HG02943 (cell line): ENCODE results near the gene UBE2G1.
"Not testable (repeated sequence)": the region's sequence is repeated elsewhere in the genome, so short reads cannot be mapped to it uniquely, and the experiment has no call there.

Experiments used
- ATAC-seq: cut with Tn5 transposase; IDR thresholded peaks from one replicate; pipeline ENCODE4 v1.9.1; 2021; ENCODE audit warnings: mild to moderate bottlenecking, low read depth, moderate library complexity; ENCODE audit not compliant: unreplicated experiment

UBE2G1 gene, protein sequence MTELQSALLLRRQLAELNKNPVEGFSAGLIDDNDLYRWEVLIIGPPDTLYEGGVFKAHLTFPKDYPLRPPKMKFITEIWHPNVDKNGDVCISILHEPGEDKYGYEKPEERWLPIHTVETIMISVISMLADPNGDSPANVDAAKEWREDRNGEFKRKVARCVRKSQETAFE

DNA sequence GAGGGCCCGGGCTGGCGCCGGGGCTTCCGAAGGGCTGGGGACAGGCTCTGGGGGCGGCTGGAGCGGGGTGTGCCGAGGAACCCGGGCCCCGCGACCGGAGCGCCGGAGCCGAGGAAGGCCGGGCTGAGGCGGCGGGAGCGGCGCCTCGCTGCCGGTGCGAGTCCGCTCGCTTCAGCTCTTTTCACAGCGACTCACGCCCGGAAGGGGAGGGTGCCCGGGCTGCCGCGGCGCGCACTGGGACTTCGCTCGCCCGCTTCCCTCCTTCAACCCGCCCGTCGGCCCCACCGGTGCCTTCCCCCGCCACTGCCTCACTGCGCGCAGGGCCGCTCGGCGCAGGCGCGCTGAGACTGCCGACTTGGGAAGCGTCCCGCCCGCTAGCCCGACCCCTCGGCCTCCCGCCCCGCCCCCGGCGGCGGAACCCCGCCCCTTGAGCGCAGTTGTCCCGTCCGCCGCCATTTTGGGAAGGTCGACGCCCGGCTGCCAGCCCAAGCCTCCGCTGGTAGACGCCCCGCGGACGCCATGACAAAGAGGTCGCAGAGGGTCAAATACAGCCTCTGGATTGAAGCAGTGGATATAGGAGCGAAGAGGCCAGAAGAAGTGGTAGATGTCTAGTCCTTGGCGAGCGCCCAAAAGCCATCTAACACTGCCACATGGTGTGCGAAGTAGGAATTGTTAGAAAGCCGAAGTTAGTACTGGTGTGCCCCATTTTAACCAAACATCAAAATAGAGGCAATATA lies at the start of gene UBE2G1:
UBE2G1 (minus strand) TSS at position 349 of the 737 bp plus-strand sequence. CDS start 359 bp downstream, outside the sequence.
- ATAC-seq: peak; percentile 65

DNA sequence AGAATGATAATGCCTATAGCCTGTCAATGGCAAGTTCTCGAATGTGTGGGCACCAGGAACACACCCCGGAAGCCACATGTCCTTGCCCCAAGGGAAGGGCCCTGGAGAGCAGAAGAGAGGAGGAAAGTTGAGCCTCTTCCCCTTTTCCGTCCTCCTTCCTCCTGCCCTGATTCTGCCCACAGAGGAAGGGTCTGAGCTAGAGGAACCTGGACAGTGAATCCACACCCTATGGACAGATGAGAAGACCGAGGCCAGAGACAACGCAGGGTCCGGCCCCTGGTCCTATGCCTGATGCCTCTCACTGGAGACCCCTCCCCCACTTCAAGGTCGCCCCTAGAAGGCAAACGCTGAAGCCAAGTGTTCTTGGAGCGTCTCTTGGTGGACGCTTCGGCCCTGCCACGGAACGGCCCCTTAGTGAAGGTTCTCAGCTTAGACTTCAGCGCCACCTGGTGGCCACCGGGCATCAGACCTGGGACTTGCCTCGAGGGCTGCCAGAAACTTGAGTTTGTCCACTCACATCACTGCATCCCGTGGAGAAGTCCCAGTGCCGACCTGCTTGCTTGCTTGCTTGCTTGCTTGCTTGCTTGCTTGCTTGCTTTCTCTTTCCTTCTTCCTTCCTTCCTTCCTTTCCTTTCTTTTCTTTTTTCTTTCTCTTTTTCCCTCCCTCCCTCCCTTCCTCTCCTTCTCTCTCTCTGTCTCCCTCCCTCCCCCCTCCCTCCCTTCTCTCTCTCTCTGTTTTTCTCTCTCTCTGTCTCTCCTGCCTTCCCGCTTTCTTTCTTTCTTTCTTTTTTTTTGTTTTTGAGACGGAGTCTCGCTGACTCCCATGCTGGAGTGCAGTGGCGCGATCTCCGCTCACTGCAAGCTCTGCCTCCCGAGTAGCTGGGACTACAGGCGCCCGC lies 46.7 kb upstream of the UBE2G1 start:
- no peak for ATAC-seq

DNA sequence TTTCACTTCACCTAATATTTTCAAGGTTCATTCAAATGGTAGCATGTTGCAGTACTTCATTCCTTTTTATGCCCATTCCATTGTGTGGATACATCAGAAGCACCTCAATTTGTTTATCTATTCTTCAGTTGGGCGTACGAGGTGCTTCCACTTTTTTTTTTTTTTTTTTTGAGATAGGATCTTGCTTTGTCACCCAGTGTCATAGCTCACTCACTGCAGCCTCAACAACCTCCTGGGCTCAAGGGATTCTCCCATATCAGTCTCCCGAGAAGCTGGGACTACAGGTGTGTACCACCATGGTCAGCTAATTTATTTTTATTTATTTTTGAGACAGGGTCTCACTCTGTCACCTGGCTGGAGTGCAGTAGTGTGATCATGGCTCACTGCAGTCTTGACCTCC lies 44.7 kb upstream of the UBE2G1 start:
- ATAC-seq: no peak

DNA sequence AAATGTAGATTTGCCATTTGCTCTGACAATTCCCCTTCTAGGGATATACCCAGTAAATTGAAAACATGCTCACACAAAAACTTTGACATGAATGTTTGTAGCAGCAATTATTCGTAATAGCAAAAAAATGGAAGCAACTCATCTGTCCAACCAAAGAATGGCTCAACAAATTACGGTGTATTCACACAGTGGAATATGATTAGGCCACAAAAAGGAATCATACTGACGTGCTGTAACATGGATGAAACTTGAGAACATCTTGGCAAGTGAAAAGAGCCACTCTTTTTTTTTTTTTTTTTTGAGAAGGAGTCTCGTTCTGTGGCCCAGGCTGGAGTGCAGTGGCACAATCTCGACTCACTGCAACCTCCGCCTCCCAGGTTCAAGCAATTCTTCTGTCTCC lies 43.2 kb upstream of the UBE2G1 start:
- ATAC-seq: no peak

DNA sequence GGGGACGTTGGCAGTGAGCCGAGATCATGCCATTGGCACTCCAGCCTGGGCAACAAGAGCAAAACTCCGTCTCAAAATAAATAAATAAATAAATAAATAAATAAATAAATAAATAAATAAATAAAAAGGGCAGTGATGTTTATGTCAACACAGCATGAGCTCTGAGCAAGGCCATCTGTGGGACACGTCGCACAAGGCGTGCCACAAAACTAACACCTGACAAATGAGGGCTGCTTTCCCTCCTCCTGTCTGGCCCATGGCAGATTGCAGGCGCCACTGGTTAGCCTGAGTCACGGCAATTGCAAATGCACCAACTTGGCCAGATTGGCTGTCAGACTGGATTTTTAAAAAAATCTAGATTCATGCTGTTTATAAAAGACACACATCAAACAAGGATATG lies 41.4 kb upstream of the UBE2G1 start:
- ATAC-seq: no peak

GRCh38 chr17:4407216-4407615 lies 40.7 kb upstream of the UBE2G1 start:
- ATAC-seq: no peak

GRCh38 chr17:4406386-4406785 lies 39.9 kb upstream of the UBE2G1 start:
- ATAC-seq: no peak

DNA sequence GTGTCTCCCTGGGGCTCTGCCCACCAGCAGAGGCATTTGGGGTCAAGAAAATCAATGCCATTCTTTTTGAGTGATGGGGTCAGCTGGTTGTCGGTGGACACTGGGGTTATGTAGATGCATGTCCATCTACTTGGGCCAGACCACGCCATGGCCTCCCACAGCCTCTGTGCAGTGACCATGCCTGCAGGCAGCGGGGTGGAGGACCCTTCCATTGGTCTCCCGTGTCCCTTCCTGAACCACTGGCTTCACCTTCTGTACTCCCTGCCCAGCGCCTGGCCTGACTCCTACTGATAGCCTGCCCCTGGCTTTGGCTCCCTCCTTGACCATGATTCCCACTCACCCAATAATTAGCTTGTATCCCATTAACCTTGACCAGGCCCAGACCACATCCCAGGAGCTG lies 39.2 kb upstream of the UBE2G1 start:
- no peak for ATAC-seq

DNA sequence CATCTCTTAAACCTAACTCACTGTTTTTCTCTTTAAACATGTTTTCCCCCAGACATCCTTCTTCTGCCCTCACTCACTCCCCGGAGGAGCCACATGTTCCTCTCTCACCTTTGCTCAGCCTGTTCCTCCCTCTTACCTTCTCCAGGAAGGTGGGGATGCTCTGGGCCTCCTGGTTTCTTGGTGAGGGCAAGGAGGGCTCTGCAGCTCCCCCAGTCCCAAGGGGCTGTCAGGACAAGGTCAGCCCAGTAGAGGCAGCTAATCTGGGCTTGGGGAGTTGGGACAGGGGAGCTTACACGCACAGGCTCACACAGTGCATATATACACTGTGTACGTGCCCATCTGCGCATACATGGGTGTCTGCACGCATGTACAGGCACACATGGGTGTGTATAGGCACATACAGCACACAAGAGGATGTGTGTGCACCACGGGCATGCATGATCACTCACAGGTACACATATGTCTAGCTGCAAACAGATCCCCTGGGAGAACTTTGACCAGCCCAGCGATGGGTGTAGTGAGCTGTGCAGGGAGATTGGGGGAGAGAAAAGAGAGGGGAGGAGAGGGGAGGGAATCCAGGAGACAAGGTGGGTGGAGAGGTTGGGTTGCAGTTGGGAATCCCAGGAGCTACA lies 38.7 kb upstream of the UBE2G1 start:
- ATAC-seq: no peak

- ATAC-seq: no peak
Observed at GRCh38 chr17:4397840-4398239, 31.4 kb upstream of the UBE2G1 start.

DNA sequence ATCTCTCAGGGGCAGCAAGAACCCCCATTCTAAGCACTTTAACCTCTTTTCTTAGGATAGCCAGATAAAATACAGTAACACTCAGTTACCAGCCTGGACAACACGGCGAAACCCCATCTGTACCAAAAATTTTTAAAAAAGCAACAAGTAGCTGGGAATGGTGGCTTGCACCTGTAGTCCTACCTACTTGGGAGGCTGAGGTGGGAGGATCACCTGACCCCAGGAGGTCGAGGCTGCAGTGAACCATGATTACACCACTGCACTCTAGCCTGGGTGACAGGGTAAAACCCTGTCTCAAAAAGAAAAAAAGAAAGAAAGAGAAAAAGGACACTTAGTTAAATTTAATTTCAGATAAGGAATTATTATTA lies 28.6 kb upstream of the UBE2G1 start:
- ATAC-seq: no peak

- ATAC-seq: no peak
Observed at GRCh38 chr17:4394208-4395110, 28.0 kb upstream of the UBE2G1 start.

- ATAC-seq: no peak
Observed at GRCh38 chr17:4393806-4394205, 27.3 kb upstream of the UBE2G1 start.

GRCh38 chr17:4389079-4389478 lies 22.6 kb upstream of the UBE2G1 start:
- no peak for ATAC-seq

GRCh38 chr17:4387137-4387536 lies 20.7 kb upstream of the UBE2G1 start:
- no peak for ATAC-seq

GRCh38 chr17:4386406-4386805 lies 19.9 kb upstream of the UBE2G1 start:
- no peak for ATAC-seq

DNA sequence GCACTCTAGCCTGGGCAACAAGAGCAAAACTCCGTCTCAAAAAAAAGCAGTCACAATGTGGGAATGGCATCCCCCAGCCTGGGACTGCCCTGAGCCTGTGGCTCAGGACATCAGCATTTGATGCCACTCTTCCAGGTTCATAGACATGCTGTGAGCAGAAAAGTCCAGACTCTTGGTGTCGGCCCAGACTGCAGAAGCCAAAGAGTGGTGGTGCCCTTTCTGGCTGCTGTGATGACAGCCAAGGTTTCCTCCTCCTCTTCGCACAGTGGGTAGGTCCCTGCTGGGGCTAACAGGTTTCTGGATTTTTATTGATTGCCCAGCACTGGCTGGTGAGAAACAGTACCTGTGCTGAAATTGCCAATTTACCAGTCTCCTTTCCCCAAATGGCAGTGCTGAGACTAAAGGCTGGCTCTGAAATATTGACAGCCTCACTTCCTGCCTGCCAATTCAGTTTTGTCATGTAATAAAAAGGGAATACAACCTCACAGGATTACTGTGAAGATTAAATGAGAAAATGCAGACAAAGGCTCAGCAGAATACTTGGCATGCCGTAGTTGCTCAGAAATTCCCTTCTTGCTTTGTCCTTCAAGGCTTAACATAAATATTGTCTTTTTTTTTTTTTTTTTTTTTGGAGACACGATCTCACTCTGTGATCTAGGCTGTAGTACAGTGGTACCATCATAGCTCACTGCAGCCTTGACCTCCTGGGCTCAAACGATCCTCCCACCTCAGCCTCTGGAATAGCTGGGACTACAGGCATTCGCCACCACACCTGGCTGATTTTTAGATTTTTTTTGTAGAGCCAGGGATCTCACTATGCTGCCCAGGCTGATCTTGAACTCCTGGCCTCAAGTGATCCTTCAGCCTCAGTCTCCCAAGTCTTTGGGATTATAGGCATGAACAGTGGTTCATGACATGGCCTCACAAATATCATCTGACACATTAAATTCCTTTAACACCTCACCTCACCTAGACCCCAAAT lies 15.5 kb upstream of the UBE2G1 start:
- no peak for ATAC-seq

DNA sequence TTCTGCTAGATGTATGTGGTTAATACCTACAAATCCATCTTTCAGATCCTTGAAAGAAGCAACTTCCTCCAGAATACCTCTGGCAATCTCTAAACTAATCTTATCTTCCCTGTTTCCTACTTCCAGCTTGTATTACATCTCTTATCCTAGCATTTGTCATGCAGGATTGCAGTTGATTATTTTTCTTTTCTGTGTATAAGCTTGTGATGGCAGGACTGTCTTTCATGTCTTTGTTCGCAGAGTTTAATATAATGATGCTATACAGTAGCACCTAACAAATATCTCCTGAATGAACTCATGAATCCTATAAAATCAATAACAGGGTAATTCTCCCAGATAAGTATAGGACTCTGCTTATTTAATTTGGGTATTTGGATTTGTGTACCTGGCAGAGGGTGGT lies 12.2 kb upstream of the UBE2G1 start:
- ATAC-seq: no peak

DNA sequence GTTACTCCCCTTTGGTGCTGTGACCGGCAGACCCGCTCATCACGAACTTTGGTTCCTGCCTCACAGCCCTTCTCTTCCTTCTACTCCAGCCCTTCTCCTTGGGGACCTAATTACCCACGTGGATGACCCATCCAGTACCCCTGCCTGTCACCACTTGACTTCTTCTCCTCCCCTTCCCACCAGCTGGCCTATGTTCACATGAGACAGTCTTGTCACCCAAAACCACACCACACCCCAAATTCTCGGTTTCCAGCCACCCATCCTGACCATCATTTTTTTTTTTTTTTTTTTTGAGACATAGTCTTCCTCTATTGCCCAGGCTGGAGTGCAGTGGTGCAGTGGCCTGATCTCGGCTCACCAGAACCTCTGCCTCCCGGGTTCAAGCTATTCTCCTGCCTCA lies 10.8 kb upstream of the UBE2G1 start:
- ATAC-seq: not testable (repeated sequence)
